IgD-negative memory B cell (primary cell): ENCODE results near the gene CACNB2. TPM values are rescaled to one million over a fixed set of nuclear protein-coding genes. Genes with fewer than 3 reads are reported as not detected.

Source experiments
- H3K27ac Mint-ChIP-seq, 3 donors: one replicate each; pipeline ENCODE4 v1.8.0; 2020 to 2022; ENCODE audit warnings: mild to moderate bottlenecking in 3 of 3, mixed read lengths in 3 of 3, moderate library complexity in 1 of 3
- H3K27me3 Mint-ChIP-seq: one replicate; pipeline ENCODE4 v1.8.0; 2021; ENCODE audit warnings: mixed read lengths
- H3K36me3 Mint-ChIP-seq: one replicate; pipeline ENCODE4 v1.8.0; 2020; ENCODE audit warnings: mild to moderate bottlenecking, mixed read lengths
- H3K4me1 Mint-ChIP-seq, 3 donors: one replicate each; pipeline ENCODE4 v1.8.0; 2020 to 2022; ENCODE audit warnings: mixed read lengths in 3 of 3, mild to moderate bottlenecking in 1 of 3
- H3K4me3 Mint-ChIP-seq, 4 donors: one replicate each; pipeline ENCODE4 v1.8.0; 2020 to 2022; ENCODE audit warnings: mild to moderate bottlenecking in 4 of 4, mixed read lengths in 4 of 4, moderate library complexity in 3 of 4
- H3K9me3 Mint-ChIP-seq, 3 donors: one replicate each; pipeline ENCODE4 v1.8.0; 2020 to 2021; ENCODE audit warnings: mixed read lengths in 3 of 3, mild to moderate bottlenecking in 1 of 3
- polyA plus RNA-seq: library from polyadenylated mRNA; unstranded; fragments of 300-500 nt; fragmentation: Illumina TruSeq; gene quantifications from one replicate; pipeline ENCODE4 v1.2.3, GENCODE V29; 2021

The CACNB2 gene
- polyA plus RNA-seq, result 0.79 TPM

- H3K4me1 Mint-ChIP-seq, result peaks cover 0 to 2% (median 1%) of the 10 kb centered on the region in 3 donors
- no peaks in the 10 kb centered on the region for H3K36me3 Mint-ChIP-seq
- no peak within 1 kb of the TSS for H3K4me3 Mint-ChIP-seq
- peaks cover 0 to 1% (median 0%) of the 10 kb centered on the region in 3 donors for H3K9me3 Mint-ChIP-seq
- no peak within 1 kb of the TSS for H3K27ac Mint-ChIP-seq
- peaks cover 16% of the 10 kb centered on the region for H3K27me3 Mint-ChIP-seq
Observed at GRCh38 chr10:18140149-18140956, at the start of gene CACNB2. Gene CACNB2 (plus strand): TSS chr10:18140424.

- no peaks in the 10 kb centered on the region for H3K4me1 Mint-ChIP-seq
- H3K27ac Mint-ChIP-seq, result no peak overlapping the region
- H3K36me3 Mint-ChIP-seq, result no peaks in the 10 kb centered on the region
Observed at GRCh38 chr10:18094332-18094731, 45.9 kb upstream of the CACNB2 start.

GRCh38 chr10:18094793-18095192, 45.4 kb upstream of the CACNB2 start:
- Mint-ChIP-seq H3K27ac (no peak overlapping the region), H3K9me3 (no peaks in the 10 kb centered on the region), H3K36me3 (no peaks in the 10 kb centered on the region), H3K27me3 (peaks cover 3% of the 10 kb centered on the region), H3K4me1 (no peaks in the 10 kb centered on the region), H3K4me3 (no peak overlapping the region)

More at GRCh38 chr10:18094332-18094731, 45.9 kb upstream of the CACNB2 start:
- H3K9me3 Mint-ChIP-seq, result no peaks in the 10 kb centered on the region
- H3K27me3 Mint-ChIP-seq, result peaks cover 3% of the 10 kb centered on the region
- H3K4me3 Mint-ChIP-seq, result no peak overlapping the region

- Mint-ChIP-seq H3K9me3 (no peaks in the 10 kb centered on the region), H3K36me3 (no peaks in the 10 kb centered on the region), H3K4me1 (peaks cover 0 to 1% (median 0%) of the 10 kb centered on the region in 3 donors), H3K4me3 (no peak overlapping the region), H3K27ac (no peak overlapping the region), H3K27me3 (no peaks in the 10 kb centered on the region)
Observed at GRCh38 chr10:18097524-18097923, 42.7 kb upstream of the CACNB2 start.

GRCh38 chr10:18098201-18098600, 42.0 kb upstream of the CACNB2 start:
- H3K36me3 Mint-ChIP-seq, result no peaks in the 10 kb centered on the region
- H3K9me3 Mint-ChIP-seq, result no peaks in the 10 kb centered on the region
- peaks cover 0 to 2% (median 0%) of the 10 kb centered on the region in 3 donors for H3K4me1 Mint-ChIP-seq
- H3K27ac Mint-ChIP-seq, result no peak overlapping the region
- no peaks in the 10 kb centered on the region for H3K27me3 Mint-ChIP-seq
- no peak overlapping the region for H3K4me3 Mint-ChIP-seq

- H3K36me3 Mint-ChIP-seq, result no peaks in the 10 kb centered on the region
- H3K9me3 Mint-ChIP-seq, result no peaks in the 10 kb centered on the region
- H3K4me1 Mint-ChIP-seq, result peaks cover 0 to 2% (median 0%) of the 10 kb centered on the region in 3 donors
- no peaks in the 10 kb centered on the region for H3K27me3 Mint-ChIP-seq
- no peak overlapping the region for H3K27ac Mint-ChIP-seq
- H3K4me3 Mint-ChIP-seq, result no peak overlapping the region
Observed at GRCh38 chr10:18099415-18099814, 40.8 kb upstream of the CACNB2 start.

- H3K9me3 Mint-ChIP-seq, result no peaks in the 10 kb centered on the region
- no peaks in the 10 kb centered on the region for H3K36me3 Mint-ChIP-seq
- H3K27ac Mint-ChIP-seq, result no peak overlapping the region
- no peaks in the 10 kb centered on the region for H3K27me3 Mint-ChIP-seq
- H3K4me1 Mint-ChIP-seq, result peaks cover 0 to 2% (median 0%) of the 10 kb centered on the region in 3 donors
- H3K4me3 Mint-ChIP-seq, result no peak overlapping the region
Observed at GRCh38 chr10:18100669-18101068, 39.6 kb upstream of the CACNB2 start.

GRCh38 chr10:18102404-18102803, 37.8 kb upstream of the CACNB2 start:
- no peaks in the 10 kb centered on the region for H3K9me3 Mint-ChIP-seq

GRCh38 chr10:18104223-18104872, 35.9 kb upstream of the CACNB2 start:
- peaks cover 0 to 2% (median 0%) of the 10 kb centered on the region in 3 donors for H3K4me1 Mint-ChIP-seq
- peaks cover 2% of the 10 kb centered on the region for H3K27me3 Mint-ChIP-seq
- H3K9me3 Mint-ChIP-seq, result no peaks in the 10 kb centered on the region
- no peak overlapping the region for H3K4me3 Mint-ChIP-seq
- no peak overlapping the region for H3K27ac Mint-ChIP-seq
- H3K36me3 Mint-ChIP-seq, result no peaks in the 10 kb centered on the region

More at GRCh38 chr10:18102404-18102803, 37.8 kb upstream of the CACNB2 start:
- no peak overlapping the region for H3K4me3 Mint-ChIP-seq
- peaks cover 0 to 2% (median 0%) of the 10 kb centered on the region in 3 donors for H3K4me1 Mint-ChIP-seq
- no peak overlapping the region for H3K27ac Mint-ChIP-seq
- H3K36me3 Mint-ChIP-seq, result no peaks in the 10 kb centered on the region
- H3K27me3 Mint-ChIP-seq, result no peaks in the 10 kb centered on the region

- Mint-ChIP-seq H3K4me1 (peaks cover 0 to 1% (median 0%) of the 10 kb centered on the region in 3 donors), H3K4me3 (no peak overlapping the region), H3K9me3 (no peaks in the 10 kb centered on the region), H3K36me3 (no peaks in the 10 kb centered on the region), H3K27me3 (peaks cover 2% of the 10 kb centered on the region), H3K27ac (no peak overlapping the region)
Observed at GRCh38 chr10:18109341-18109870, 30.8 kb upstream of the CACNB2 start.

GRCh38 chr10:18113881-18114280, 26.3 kb upstream of the CACNB2 start:
- H3K4me3 Mint-ChIP-seq, result no peak overlapping the region
- no peaks in the 10 kb centered on the region for H3K36me3 Mint-ChIP-seq
- no peak overlapping the region for H3K27ac Mint-ChIP-seq
- H3K4me1 Mint-ChIP-seq, result peaks cover 0 to 1% (median 0%) of the 10 kb centered on the region in 3 donors
- H3K9me3 Mint-ChIP-seq, result peaks cover 0 to under 1% (median 0%) of the 10 kb centered on the region in 3 donors
- H3K27me3 Mint-ChIP-seq, result no peaks in the 10 kb centered on the region

- no peaks in the 10 kb centered on the region for H3K36me3 Mint-ChIP-seq
- no peak overlapping the region for H3K27ac Mint-ChIP-seq
- no peak overlapping the region for H3K4me3 Mint-ChIP-seq
- H3K27me3 Mint-ChIP-seq, result no peaks in the 10 kb centered on the region
- peaks cover 0 to 1% (median 0%) of the 10 kb centered on the region in 3 donors for H3K4me1 Mint-ChIP-seq
- H3K9me3 Mint-ChIP-seq, result peaks cover 0 to 7% (median 1%) of the 10 kb centered on the region in 3 donors
Observed at GRCh38 chr10:18117276-18117675, 22.9 kb upstream of the CACNB2 start.

- no peak overlapping the region for H3K4me3 Mint-ChIP-seq
- H3K9me3 Mint-ChIP-seq, result peaks cover 0 to 7% (median 1%) of the 10 kb centered on the region in 3 donors
- H3K4me1 Mint-ChIP-seq, result no peaks in the 10 kb centered on the region
- H3K27me3 Mint-ChIP-seq, result no peaks in the 10 kb centered on the region
- H3K36me3 Mint-ChIP-seq, result no peaks in the 10 kb centered on the region
- no peak overlapping the region for H3K27ac Mint-ChIP-seq
Observed at GRCh38 chr10:18122753-18123152, 17.5 kb upstream of the CACNB2 start.

GRCh38 chr10:18133046-18133445, 7.2 kb upstream of the CACNB2 start:
- Mint-ChIP-seq H3K27ac (no peak overlapping the region), H3K36me3 (peaks cover 1% of the 10 kb centered on the region), H3K9me3 (peaks cover 0 to 2% (median 0%) of the 10 kb centered on the region in 3 donors), H3K27me3 (peaks cover 1% of the 10 kb centered on the region), H3K4me1 (peaks cover 0 to 1% (median 0%) of the 10 kb centered on the region in 3 donors), H3K4me3 (no peak overlapping the region)

- Mint-ChIP-seq H3K9me3 (peaks cover 0 to 2% (median 0%) of the 10 kb centered on the region in 3 donors), H3K27me3 (peaks cover 4% of the 10 kb centered on the region), H3K4me3 (no peak overlapping the region), H3K36me3 (peaks cover 1% of the 10 kb centered on the region), H3K27ac (no peak overlapping the region), H3K4me1 (peaks cover 0 to 1% (median 0%) of the 10 kb centered on the region in 3 donors)
Observed at GRCh38 chr10:18134509-18134908, 5.7 kb upstream of the CACNB2 start.
